ENCODE measurements around the gene EPYC. TPM values are rescaled to one million over a fixed set of nuclear protein-coding genes. Genes with fewer than 3 reads are reported as not detected.

The EPYC gene
- total RNA-seq, 1 donor from 2014 or later, result not detected

Other genes with a start within 250 kb of the EPYC start
- not detected in 2 replicates for gene CCER1, start 49.8 kb downstream of the EPYC start, total RNA-seq
- gene KERA, start 53.1 kb upstream of the EPYC start, total RNA-seq, result not detected in 2 replicates
- gene LUM, start 106.5 kb upstream of the EPYC start, total RNA-seq, result not detected in 2 replicates
- gene DCN, start 177.8 kb upstream of the EPYC start, total RNA-seq, result 0.20 TPM in 1 of 2 replicates, not detected in the other

Data from lung microvascular endothelial cell (primary cell).